GM10248 (cell line): ENCODE results near the gene GRM8.

Source experiments
- CTCF ChIA-PET: fragments of 300-600 bp; sonication (Branson Sonifier 250); formaldehyde crosslinking; extraction: SDS; loops from one replicate; lab custom pipeline; 2021; ENCODE audit warnings: antibody characterized with exemption; lab: Yijun Ruan, JAX
- POLR2A ChIA-PET: fragments of 350-650 bp; sonication (Branson Sonifier 250); formaldehyde crosslinking; extraction: SDS; loops from one replicate; lab custom pipeline; 2020; ENCODE audit warnings: antibody characterized with exemption; lab: Yijun Ruan, JAX
- DNase-seq: peaks from one replicate; pipeline ENCODE4 v3.0.0; 2012; ENCODE audit errors: extremely low spot score
- CTCF ChIP-seq: IDR thresholded peaks from 2 replicates; pipeline ENCODE4 v1.5.1; 2012; ENCODE audit warnings: mild to moderate bottlenecking, low read depth; ENCODE audit errors: extremely low read depth, missing control alignments, control extremely low read depth

Gene GRM8

GRCh38 chr7:126718419-126718818 is 534.3 kb downstream of the GRM8 start:
- no peak for DNase-seq
- CTCF ChIA-PET: interaction anchor here (0.7 to 3.1 kb wide), 5 partner anchors 9 to 84 kb away, joined by 3 to 9 read pairs (median 4); no protein-coding TSS in a partner anchor
- POLR2A ChIA-PET: no interaction called here
- no peak for TF ChIP-seq CTCF

GRCh38 chr7:126716321-126716720 is 536.4 kb downstream of the GRM8 start:
- POLR2A ChIA-PET: no interaction called here
- no peak for TF ChIP-seq CTCF
- DNase-seq: no peak
- CTCF ChIA-PET: no interaction called here

GRCh38 chr7:126715076-126715475 is 537.7 kb downstream of the GRM8 start:
- no peak for TF ChIP-seq CTCF
- ChIA-PET CTCF (no interaction called here), POLR2A (no interaction called here)
- no peak for DNase-seq

GRCh38 chr7:126702242-126703016 is 550.3 kb downstream of the GRM8 start:
- POLR2A ChIA-PET: interaction anchor here (0.7 to 2.1 kb wide), 2 partner anchors 17 to 45 kb away, joined by 4 to 8 read pairs; no protein-coding TSS in a partner anchor
- CTCF ChIA-PET: interaction anchor here (0.8 to 2.5 kb wide), 8 partner anchors 9 to 185 kb away, joined by 3 to 7 read pairs (median 3); no protein-coding TSS in a partner anchor
- no peak for TF ChIP-seq CTCF
- DNase-seq: no peak

GRCh38 chr7:126700807-126701604 is 551.7 kb downstream of the GRM8 start:
- DNase-seq: peak; percentile 60
- ChIA-PET CTCF (interaction anchor here (1.0 to 2.5 kb wide), 4 partner anchors 10 to 38 kb away, joined by 3 to 7 read pairs (median 4); no protein-coding TSS in a partner anchor), POLR2A (interaction anchor here (2.1 kb wide), 1 partner anchor 43 kb away, joined by 8 read pairs; no protein-coding TSS in a partner anchor)
- no peak for TF ChIP-seq CTCF

- CTCF ChIA-PET: no interaction called here
- no peak for DNase-seq
- TF ChIP-seq CTCF: no peak
- POLR2A ChIA-PET: no interaction called here
Measured at GRCh38 chr7:126699707-126700106, 553.0 kb downstream of the GRM8 start.
